T-helper 1 cell (primary cell): ENCODE results near the gene EPHB2.
"Not testable (repeated sequence)": the region's sequence is repeated elsewhere in the genome, so short reads cannot be mapped to it uniquely, and the experiment has no call there.

Experiments
- DNase-seq, 5 donors: peaks; one replicate each; pipeline ENCODE4 v3.0.0-alpha.2; 2012 to 2020

Gene EPHB2

DNA sequence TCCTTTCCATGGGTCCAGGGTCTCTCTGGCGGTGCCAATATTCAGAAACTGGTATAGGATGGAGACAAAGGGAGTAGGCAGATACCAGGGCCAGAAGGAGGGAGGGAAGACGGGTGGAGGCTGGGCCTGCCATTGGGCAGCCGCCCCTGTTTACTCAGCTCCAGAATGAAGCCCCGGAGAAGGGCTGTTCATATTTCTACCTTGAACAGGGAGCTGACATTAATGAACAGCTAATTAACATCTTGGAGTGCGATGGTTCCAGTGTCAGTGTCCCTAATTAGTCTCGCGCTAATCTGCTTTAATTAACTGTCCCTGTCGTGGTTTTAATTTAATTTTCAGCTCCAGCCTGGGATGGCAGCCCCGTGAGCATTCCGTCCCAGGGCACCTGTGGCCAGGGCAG lies 113.8 kb downstream of the EPHB2 start:
- no peak for DNase-seq

DNA sequence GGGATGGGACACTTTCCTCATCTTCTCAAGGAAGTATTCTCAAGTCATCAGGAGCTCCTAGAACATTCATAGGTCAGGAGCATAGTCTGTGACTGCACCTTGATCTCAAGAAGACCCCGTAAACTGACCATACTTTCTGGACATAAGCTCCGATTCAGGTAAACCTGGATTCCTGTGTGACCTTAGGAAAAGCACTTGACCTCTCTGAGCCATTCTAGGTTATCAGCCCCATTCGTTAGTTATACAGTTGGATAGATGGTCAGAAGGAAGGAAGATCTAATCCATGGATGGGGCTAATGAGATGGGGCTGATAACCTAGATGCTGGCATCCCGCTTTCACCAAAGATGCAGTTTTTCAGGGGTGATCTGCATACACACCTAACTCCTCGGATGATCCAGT lies 114.3 kb downstream of the EPHB2 start:
- DNase-seq: no peak

DNA sequence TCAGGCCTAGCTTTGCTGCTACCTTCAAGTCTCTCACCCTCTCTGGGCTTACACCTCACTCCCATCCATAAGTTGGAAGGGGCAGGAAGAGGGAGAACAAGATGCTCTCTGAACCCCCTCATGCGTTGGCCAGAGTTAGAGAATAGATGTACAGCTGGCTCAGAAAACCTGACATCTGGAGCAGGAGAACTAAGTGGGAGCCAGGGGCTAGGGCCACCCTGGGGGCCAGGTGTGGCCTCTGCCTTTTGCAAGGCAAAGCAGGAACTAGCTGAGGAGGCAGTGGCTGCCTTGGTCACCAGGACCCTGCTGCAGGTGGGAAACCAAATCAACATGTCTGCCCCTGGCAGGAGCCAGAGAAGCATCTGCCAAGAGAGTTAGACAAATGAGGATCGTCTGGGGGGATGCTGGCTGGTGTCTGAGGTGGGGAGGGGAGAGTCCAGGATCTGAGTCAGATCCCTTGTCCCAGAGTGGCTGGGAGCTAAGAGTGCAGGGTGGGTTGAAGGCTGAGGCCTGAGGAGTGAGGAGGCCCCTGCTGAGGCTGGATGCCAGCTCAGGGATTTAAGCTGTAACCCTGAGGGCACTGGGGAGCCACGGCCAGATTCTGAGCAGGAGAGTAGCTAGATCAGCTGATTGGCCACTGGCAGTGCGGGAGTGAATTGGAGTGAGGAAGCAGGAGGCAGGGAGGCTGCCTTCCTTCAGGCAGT lies 115.0 kb downstream of the EPHB2 start:
- no peak for DNase-seq

DNA sequence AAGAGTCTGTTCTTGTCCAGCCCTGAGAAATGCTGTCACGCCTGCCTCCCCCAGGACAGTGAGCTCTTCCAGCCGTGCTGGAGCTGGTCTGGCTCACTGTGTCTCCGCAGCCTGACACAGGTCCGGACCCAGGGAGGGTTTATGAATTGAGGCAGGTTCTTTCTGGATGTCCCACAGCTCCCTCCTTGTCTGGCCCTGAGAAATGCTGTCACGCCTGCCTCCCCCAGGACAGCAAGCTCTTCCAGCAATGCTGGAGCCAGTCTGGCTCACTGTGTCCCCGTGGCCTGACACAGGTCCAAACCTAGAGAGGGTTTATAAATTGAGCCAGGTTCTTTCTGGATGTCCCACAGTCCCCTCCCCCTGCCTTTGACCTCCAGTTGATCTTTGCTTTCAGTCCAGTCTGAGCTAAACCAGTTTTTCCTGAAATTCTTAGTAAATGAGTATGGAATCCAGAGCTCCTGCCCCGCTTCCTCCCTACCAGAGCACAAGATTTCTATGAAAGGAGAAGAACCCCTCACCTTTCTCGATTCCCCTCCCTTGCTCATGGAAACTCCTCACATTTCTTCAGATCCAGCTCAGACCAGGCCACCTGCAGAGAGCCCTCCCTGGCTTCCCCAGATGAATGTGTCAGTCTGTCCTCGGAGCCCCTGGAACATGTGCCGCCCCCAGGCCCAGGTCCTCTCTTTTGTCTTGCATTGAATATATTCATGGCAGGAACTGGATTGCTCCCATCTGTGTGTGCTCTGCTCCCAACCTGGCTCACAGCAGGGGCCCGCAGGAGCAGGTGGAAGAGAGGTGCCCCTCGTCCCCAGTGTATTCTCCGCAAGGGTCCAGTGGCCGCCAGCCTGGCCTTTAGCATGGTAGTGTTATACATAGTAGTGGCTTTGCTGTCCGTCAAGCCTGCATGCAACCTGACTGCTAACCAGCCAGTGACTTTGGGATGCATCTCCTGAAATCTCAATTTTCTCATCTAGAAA lies 116.3 kb downstream of the EPHB2 start:
- no peak for DNase-seq

DNA sequence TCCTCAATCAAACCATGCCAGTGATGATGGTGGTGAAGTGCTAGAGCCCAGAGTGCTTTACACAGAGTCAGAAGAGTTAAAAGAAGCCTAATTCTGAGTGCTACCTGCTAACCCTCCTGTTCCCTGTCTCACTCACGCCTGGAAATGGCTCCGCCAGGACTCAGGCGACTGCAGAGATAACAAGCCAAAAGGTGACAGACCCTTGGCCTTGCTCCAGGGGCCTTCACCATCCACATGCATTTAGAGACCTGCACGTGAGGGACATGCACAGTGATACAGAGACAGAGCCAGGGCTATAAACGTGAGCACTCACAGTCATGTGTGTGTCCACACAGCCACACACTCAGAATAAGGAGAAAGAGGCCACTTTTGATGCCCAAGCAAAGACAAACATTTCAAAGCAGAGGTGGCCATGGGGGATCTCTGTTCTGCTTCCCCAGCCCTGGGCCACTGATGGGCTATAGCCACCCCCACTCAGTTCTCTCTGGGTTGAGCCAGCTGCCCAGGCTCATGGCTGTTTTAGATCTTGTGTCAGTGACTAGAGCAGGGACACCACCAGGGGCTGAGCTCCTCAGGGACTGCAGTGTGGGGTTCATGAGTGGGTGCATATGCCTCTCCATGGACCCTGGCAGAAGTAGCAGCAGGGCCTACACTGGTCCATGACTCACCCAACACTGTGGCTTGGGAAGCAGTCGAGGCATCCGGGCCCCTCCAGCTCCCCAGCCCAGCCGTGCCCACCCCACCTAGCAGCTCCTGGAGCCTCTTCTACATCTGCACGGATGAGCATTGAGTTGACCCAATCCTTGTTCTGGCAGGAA lies 117.2 kb downstream of the EPHB2 start:
- DNase-seq: no peak

DNA sequence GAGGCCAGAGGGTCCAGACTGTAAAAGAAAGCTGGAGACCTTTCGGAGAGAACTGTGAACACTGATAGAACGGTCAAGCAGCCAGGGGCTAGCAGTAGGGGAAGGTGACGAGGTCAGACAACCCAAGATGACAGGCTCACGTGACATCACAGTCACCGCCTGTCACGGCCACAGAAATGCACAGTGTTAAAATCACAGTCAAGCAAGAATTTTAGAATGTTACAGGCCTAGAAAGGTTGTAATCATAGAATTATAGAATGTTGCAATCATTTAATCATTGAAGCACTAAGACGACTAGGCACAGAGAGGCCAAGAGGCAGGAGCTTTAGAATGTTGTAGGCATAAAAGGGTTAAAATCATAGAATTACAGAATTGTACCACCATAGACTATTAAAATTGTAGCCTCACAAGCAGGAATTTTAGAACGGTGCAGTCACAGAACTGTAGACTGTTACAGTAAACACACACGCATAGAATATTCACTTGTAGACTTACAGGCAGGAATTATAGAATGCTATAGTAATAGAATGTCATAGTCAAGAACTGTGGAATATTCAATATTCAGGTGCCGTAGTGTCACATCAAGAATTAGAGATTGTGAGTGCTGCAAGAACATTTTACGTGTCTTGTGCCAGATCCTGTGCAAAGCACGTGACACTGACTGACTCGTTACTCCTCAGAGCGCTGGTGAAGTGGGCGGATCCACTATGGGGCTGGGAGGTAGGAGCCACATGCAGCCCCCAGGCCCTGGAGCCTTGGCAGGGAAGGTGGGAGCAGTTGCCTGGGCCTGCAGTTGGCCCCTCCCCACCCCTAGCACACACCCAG lies 118.1 kb downstream of the EPHB2 start:
- DNase-seq: no peak

DNA sequence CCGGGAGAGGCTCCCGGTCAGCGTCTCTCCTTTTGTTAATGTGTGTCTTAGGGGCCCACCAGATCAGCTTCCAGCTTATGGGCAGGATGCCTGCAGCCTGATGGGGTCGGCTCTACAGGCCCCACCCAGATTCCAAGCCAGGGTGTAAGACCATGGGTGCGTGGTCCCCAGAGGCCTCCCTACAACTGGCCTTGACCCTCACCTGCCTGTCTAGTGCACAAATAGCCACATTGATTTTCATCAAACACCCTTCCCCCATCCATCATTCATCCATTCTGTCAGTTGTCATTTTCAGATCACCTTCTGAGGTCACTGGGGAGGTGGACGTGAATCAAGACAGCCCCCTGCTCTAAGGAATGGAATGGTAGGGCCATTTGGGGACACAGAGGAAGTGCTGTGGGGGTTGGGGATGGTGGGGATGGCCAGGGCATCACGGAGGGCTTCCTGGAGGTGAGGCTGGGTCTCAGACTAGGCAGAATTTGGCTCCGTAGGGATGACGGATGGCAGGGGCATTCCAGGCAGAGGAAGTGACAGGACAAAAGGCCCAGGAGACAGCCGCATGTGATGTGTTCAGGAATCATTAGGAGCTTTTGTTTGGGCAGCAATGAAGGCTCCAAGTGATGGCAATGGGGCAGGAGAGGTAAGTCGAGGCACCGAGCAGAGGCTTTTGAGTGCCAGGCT lies 118.8 kb downstream of the EPHB2 start:
- no peak for DNase-seq

DNA sequence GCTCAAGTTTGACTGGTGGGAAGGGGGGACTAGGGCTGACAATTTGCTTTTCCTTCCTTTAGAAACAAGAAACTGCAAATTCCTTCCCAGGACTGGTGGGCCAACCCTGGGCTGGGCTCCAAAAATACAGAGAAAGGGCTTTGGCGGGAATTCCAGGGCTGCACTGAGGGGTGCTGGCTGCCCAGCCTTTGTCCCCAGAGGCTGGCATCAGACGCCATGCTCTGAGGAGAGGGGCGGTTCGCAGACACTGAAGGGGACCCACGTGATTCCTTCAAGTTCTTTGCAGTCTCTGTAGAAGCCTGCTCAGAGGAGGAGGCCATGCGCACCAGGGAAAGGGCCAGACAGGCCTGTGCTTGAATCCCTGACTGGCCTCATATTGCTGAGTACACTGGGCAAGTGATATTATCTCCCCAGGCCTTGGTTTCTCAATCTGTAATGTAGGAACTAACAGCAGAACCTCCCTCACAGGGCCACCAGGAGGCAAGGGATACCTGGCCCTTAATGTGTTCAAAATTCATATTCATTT lies 119.5 kb downstream of the EPHB2 start:
- no peak for DNase-seq

DNA sequence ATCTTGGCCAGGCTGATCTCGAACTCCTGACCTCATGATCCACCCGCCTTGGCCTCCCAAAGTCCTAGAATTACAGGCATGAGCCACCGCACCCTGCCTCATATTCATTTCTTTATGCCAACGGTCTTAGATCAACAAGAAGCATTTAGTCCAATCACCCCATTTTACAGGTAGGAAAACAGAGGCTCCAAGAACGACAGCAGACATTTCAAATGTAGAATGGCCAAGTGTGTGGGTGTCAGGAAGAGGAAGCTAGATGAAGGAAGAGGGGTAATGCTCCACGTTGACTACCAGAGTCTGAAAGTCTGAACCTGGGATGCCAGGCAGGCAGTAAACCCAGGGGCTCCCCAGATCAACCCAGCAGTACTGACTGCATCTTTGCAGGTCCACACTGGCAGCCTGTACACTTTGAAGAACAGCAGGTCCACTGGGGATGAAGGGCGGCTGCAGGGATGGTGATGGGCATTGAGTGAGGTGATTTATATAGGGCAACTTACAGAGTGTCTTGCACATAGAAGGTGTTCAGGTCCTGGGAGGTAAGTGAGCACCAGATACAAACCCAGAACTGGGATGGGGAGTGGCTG lies 120.2 kb downstream of the EPHB2 start:
- no peak for DNase-seq

DNA sequence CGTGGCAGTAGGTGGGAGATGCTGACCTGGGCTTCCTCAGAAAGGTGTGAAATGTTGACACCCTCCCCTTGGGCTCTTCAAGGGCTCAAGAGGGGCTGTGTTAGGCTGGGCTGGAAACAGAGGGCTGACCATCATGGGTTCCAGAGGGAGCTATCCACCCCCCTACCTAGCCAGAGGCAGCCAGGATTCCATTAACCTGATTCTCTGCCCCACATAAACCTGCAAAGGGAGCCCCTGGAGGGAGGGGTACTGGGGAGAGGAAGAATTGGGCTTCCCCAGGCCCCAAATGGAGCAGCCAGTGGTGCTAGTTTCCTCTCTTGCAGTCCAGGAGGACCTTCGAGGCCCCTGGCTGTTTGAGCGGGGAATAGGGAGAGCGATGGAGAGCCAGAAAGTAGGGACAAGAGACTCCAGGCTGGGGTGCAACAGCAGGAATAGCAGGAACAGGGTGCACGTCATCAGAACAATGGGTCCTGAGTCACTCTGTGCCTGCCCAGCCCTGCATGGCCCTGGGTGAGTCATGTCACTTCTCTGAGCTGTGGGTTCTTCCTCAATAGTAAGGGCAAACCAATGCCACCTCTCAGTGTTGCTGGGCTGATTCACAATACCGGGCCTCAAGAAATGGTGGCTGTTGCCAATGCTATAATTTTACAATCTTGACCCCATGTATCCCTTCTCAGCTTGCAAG lies 121.2 kb downstream of the EPHB2 start:
- DNase-seq: no peak

DNA sequence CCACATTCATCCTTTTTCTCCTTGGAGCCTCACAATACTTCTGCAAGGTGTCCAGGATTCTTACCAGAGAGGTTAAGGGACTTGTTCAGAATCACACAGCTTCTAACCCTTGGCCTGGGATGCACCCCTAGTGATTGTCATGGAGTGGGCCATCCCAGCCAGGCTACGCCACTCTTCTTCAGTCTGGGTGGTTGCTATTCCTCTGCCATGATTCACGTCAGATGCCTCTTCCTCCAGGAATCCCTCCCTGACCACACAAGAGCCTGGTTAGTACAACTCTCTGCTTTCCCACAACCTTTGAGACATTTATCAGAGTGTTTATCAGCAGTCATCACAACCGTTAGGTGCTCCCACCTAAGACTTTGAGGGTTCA lies 121.8 kb downstream of the EPHB2 start:
- DNase-seq: no peak

DNA sequence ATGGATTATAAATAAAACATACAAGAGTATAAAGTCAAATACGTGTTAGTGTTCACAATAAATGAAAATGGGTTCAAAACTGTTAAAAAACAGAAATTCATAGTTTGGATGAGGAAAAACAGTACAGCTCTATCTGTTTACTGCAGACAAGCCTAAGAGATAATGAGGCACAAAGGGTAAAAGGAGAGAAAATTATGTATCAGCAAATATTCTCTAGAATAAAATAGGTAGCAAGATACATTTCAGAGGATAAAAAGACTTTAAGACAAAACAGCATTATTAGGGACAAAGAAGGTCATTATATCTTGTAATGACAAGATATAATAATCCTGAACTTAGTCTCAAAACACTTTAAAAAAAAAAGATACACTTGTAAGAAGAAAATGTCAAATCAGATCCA lies 123.1 kb downstream of the EPHB2 start:
- DNase-seq: no peak

DNA sequence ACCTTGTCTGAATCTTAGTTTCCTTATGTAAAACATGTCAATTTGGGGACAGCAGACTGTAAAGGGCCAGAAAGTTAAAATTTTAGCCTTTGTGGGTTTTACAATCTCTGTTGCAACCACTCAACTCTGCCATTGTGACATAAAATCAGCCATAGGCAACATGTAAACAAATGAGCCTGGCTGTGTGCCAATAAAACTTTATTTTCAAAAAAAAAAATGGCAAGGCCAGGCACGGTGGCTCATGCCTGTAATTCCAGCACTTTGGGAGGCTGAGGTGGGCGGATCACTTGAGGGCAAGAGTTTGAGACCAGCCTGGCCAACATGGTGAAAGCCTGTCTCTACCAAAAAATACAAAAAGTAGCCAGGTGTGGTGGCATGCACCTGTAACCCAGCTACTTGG lies 123.8 kb downstream of the EPHB2 start:
- not testable (repeated sequence) for DNase-seq

DNA sequence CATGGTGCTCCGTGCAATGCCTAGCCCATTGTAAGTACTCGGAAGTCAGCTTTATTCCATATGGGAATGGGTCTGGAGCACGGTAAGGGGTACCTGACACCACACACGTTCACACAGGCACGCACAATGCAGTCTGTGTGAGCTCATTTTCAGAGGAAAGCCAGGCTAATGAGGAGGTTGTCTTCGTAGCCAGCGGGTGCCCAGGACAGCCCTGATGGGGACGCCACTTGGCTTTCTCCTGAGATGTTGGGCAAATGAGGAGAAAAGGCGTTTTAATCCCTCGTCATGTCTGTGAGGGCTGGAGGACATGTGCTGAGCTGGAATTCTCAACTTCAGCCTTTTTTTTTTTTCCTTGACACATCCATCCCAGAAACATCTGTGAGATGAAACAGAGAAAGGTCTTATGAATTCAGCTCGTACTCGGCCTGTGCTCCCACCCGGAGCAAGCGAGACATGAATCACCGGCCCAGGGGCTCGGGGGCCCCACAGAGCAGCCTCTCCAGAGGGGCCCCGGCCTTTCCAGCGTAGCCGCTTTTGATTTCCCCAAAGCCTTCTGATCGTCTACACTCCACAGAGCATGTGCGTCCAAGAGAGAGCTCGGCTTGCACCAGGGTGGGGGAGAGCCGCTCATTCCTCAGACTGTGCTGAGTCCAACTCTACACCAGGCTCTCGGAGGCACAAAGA lies 125.1 kb downstream of the EPHB2 start:
- DNase-seq: no peak

DNA sequence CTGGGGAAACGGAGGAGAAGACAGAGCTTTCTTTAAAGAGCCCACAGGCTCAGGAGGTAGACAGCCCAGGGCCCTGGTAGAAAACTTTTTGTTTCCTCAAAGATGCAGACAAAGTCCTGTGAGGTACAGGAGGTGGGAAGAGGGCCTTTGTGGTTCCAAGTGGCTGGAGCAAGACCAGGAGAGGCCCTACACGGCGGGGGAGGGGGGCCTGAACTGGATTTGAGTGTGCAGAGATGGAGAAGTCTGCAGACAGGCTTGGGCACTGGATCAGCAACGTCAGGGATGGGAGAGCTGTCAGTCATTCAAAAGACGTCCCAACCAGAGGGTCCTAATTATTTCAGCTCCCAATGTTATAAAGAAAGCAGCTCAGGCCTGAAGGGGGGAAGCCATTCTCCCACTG lies 126.2 kb downstream of the EPHB2 start:
- DNase-seq: no peak

DNA sequence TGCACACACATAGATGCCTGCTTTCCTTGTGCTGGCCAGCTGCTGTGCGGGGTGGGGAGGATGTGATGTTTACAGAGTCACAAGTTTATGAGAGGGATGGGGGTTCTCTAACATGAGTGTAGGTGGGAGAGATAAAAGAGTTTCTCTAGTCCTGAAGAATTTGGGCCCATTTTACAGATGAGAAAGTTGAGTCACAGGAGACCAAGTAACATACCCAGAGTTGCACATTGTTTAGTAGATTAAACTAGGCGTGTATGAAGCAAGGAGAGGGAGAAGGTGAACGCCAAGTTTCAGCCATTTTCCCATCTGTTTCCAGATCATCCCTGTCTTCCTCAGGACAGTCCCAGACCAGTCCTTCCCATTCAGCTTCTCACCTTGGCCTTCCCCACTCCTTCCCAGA lies 126.7 kb downstream of the EPHB2 start:
- no peak for DNase-seq

DNA sequence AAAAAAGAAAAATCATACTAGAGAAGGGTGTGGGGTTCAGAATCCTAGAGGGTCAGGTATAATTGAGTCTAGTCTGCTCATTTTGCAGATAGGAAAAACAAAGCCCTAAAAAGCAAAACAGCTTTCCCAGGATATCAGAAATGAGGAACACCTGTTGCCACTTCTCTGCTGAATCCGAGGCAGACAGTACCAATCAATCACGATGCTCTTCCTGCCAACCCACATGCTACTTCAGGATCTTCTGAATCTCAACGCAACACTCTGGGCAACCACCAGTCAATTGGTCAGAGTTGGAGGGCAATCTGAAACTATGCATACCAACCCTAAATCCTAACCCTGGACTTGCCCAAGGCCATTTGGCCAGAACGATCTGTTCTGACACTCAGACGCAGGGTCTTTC lies 128.3 kb downstream of the EPHB2 start:
- no peak for DNase-seq

DNA sequence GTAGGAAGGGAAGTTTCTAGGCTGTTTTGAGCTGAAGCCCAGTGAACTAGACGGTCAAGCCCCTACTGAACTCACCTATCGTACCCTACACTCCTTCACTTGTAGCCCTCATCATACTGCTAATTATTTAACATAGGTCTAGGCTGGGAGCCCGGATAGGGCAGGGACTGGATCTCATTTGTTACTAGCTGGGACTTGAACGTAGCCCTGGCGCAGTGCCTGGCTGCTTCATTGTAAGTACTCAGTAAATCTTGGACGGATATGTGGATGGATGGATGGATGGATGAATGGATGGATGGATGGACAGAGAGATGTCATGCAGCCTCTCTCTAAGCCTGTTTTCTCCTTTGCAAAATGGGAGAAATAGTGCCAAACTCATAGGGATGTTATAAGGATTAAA lies 129.2 kb downstream of the EPHB2 start:
- DNase-seq: no peak

DNA sequence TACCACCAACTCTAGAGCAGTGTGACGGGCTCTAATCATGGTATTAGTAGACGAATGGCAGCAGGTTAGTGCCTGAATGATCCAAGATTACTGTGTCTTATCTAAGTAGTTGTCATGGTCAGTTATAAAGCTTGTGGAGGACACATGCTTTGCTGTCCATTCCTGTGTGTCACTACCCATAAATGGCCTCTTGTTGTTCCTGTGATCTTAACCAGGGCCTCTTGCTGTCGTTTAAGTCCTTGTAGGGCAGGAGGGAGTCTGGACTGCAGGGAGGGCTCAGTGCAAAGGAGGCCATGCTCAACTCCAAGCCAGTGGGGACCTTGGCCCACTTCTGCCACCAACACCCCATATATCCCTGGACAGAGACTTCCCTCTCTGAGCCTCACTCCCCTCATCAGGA lies 130.5 kb downstream of the EPHB2 start:
- no peak for DNase-seq

DNA sequence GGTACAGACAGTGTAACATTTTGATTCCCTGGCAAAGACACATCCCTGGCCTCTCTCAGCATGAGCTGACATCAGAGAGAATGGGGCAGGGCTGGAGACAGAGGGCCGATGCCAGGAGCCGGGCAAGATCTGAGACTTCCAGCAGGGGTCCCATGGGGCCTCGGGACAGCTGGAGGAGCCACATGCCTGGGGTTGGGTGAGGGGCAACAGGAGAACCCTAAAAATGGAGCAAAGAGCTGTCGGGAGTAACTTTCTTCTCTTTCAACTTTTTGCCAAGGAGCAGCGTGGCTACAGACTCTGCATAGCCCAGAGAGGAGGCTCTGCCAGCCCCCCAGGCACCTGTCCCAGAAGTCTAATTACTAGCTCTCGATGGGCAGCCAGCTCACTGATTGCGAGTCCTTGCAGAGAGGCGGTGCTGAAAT lies 131.2 kb downstream of the EPHB2 start:
- no peak for DNase-seq
